Cardiac muscle cell (in vitro differentiated cells and primary cell): ENCODE results near the gene MAP3K2. TPM values are rescaled to one million over a fixed set of nuclear protein-coding genes. Genes with fewer than 3 reads are reported as not detected.

Experiments used
- DNase-seq, 2 donors: peaks; one replicate each; pipeline versions ENCODE4 v3.0.0 to v3.0.0-alpha.2; 2010 to 2017; ENCODE audit warnings: low read depth in 1 of 2, low spot score in 1 of 2
- H3K27ac ChIP-seq: fragments of 200-600 bp; sonication (generic); 2 replicates; pipeline ENCODE4 v1.5.1; 2016
- H3K27me3 ChIP-seq: fragments of 200-600 bp; sonication (generic); 2 replicates; pipeline ENCODE4 v1.6.0; 2016; ENCODE audit warnings: control low read depth
- H3K36me3 ChIP-seq: fragments of 200-600 bp; sonication (generic); 2 replicates; pipeline ENCODE4 v1.5.1; 2016; ENCODE audit warnings: control low read depth
- H3K4me1 ChIP-seq: fragments of 200-600 bp; sonication (generic); 2 replicates; pipeline ENCODE4 v1.8.1; 2017; ENCODE audit warnings: low read depth, mild to moderate bottlenecking, mixed run types
- H3K4me3 ChIP-seq: fragments of 200-600 bp; sonication (generic); 2 replicates; pipeline ENCODE4 v1.5.1; 2016; ENCODE audit warnings: mild to moderate bottlenecking
- H3K9me3 ChIP-seq: fragments of 200-600 bp; sonication (generic); 2 replicates; pipeline ENCODE4 v1.5.1; 2017; ENCODE audit warnings: low read depth, mild to moderate bottlenecking, control low read depth
- CTCF ChIP-seq: IDR thresholded peaks from 2 replicates; pipeline ENCODE4 v1.5.1; 2012; ENCODE audit warnings: low read depth, mild to moderate bottlenecking, low read length
- polyA plus RNA-seq: library from polyadenylated mRNA; unstranded; fragments of >200 nt; fragmentation: Nextera tagmentation; extraction: Ambion mirVana; gene quantifications from 2 replicates; pipeline ENCODE4 v1.2.1, GENCODE V29; 2016
- total RNA-seq: library from RNA; depleted of rRNA; stranded (reverse); fragments of >200 nt; gene quantifications from 2 replicates; pipeline ENCODE4 v1.2.3, GENCODE V29; 2016

The MAP3K2 gene
- total and polyA plus RNA-seq, 2 experiments from 2014 or later, result 36.6 to 40.2 TPM

- no peak overlapping the region for H3K27ac ChIP-seq
- no peaks in the 10 kb centered on the region for H3K27me3 ChIP-seq
- no peaks in the 10 kb centered on the region for H3K36me3 ChIP-seq
- peaks cover 5% of the 10 kb centered on the region for H3K4me1 ChIP-seq
- no peak for TF ChIP-seq CTCF
- DNase-seq, result no peak
- H3K4me3 ChIP-seq, result no peak overlapping the region
- H3K9me3 ChIP-seq, result no peaks in the 10 kb centered on the region
Measured at GRCh38 chr2:127384529-127384928, 3.2 kb downstream of the MAP3K2 start.

GRCh38 chr2:127382831-127383230 is 4.9 kb downstream of the MAP3K2 start:
- H3K4me3 ChIP-seq, result no peak overlapping the region
- peaks cover 5% of the 10 kb centered on the region for H3K4me1 ChIP-seq
- DNase-seq, result no peak
- H3K9me3 ChIP-seq, result no peaks in the 10 kb centered on the region
- TF ChIP-seq CTCF, result no peak
- no peak overlapping the region for H3K27ac ChIP-seq
- no peaks in the 10 kb centered on the region for H3K27me3 ChIP-seq
- H3K36me3 ChIP-seq, result no peaks in the 10 kb centered on the region

GRCh38 chr2:127381762-127382161 is 6.0 kb downstream of the MAP3K2 start:
- H3K27ac ChIP-seq, result no peak overlapping the region
- H3K4me3 ChIP-seq, result no peak overlapping the region
- no peaks in the 10 kb centered on the region for H3K27me3 ChIP-seq
- no peaks in the 10 kb centered on the region for H3K9me3 ChIP-seq
- TF ChIP-seq CTCF, result no peak
- H3K36me3 ChIP-seq, result no peaks in the 10 kb centered on the region
- H3K4me1 ChIP-seq, result peaks cover 5% of the 10 kb centered on the region
- DNase-seq, result no peak

GRCh38 chr2:127379712-127380355 is 7.9 kb downstream of the MAP3K2 start:
- no peak for DNase-seq
- H3K27ac ChIP-seq, result no peak overlapping the region

GRCh38 chr2:127378720-127379119 is 9.1 kb downstream of the MAP3K2 start:
- Histone ChIP-seq H3K27ac (no peak overlapping the region), H3K4me3 (no peak overlapping the region), H3K27me3 (no peaks in the 10 kb centered on the region), H3K4me1 (no peaks in the 10 kb centered on the region), H3K36me3 (no peaks in the 10 kb centered on the region), H3K9me3 (no peaks in the 10 kb centered on the region)
- DNase-seq, result no peak
- no peak for TF ChIP-seq CTCF

More at GRCh38 chr2:127379712-127380355, 7.9 kb downstream of the MAP3K2 start:
- TF ChIP-seq CTCF, result no peak
- no peak overlapping the region for H3K4me3 ChIP-seq
- H3K9me3 ChIP-seq, result no peaks in the 10 kb centered on the region
- H3K36me3 ChIP-seq, result no peaks in the 10 kb centered on the region
- H3K27me3 ChIP-seq, result no peaks in the 10 kb centered on the region
- H3K4me1 ChIP-seq, result no peaks in the 10 kb centered on the region

GRCh38 chr2:127377262-127377661 is 10.5 kb downstream of the MAP3K2 start:
- DNase-seq, result no peak
- Histone ChIP-seq H3K4me1 (no peaks in the 10 kb centered on the region), H3K4me3 (no peak overlapping the region), H3K36me3 (no peaks in the 10 kb centered on the region), H3K27me3 (no peaks in the 10 kb centered on the region), H3K27ac (no peak overlapping the region), H3K9me3 (peaks cover 2% of the 10 kb centered on the region)
- no peak for TF ChIP-seq CTCF
